ENCODE measurements around the gene PHF21B.

GRCh38 chr22:44956840-44957767, 52.7 kb downstream of the PHF21B start:
- TF ChIP-seq CTCF (optimal IDR thresholded peaks at IDR 0.05 in 1 of 3, IDR thresholded peaks at IDR 0.05 in 1 of 3, conservative IDR thresholded peaks at IDR 0.05 in 1 of 3; ENCODE audit: extremely low read depth in 1 of 3, insufficient read depth in 2 of 3, low read length in 3 of 3): peak in 1 of 3 experiments; percentile 36
- TF ChIP-seq EZH2 (IDR thresholded peaks at IDR 0.05; ENCODE audit: low read length): no peak

Measured in keratinocyte (primary cell).